GM10266 (cell line): Measurements from ENCODE around the gene PRPS1.
A peak's percentile ranks its signal among the peaks of the same experiment; 100 is the strongest.

Source experiments
- DNase-seq: peaks from one replicate; pipeline ENCODE4 v3.0.0; 2012; ENCODE audit errors: extremely low spot score
- TF ChIP-seq, protein P1 (sequence below): IDR thresholded peaks from 2 replicates; pipeline ENCODE4 v1.5.1; 2012; ENCODE audit warnings: mild to moderate bottlenecking, low read depth; ENCODE audit not compliant: control insufficient read depth, insufficient read depth; ENCODE audit errors: missing control alignments

PRPS1 gene

DNA sequence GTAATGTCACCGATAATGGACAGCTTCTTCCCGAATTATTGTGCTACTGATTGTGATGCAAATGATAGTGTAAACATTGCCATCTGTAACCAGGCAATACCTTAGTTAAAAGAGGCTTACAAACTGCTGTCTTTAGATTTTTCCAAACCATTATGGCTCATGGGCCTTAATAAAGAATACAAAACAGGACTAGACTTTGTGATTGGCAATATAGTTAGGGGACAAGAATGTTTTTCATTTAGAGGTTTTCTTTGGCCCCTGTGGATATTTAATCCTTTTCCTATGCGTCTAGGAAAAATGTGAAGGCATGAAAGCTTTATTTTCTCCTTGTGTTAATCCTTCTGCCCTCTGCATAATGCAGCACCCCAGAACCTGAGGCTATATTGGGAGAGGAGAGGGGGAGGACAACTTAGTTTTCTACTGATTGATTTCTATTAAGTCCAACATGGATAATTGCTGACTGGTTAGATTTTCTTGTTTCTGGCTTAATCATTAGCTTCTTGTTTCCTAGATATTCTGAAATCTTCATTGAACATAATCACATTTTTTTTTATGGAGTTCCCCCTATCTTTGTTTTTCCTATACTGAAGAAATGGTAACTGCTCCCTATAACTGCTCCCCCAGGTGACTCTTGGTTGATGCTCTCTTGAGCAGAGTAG, 1.9 kb downstream of the PRPS1 start:
- TF ChIP-seq, protein P1, sequence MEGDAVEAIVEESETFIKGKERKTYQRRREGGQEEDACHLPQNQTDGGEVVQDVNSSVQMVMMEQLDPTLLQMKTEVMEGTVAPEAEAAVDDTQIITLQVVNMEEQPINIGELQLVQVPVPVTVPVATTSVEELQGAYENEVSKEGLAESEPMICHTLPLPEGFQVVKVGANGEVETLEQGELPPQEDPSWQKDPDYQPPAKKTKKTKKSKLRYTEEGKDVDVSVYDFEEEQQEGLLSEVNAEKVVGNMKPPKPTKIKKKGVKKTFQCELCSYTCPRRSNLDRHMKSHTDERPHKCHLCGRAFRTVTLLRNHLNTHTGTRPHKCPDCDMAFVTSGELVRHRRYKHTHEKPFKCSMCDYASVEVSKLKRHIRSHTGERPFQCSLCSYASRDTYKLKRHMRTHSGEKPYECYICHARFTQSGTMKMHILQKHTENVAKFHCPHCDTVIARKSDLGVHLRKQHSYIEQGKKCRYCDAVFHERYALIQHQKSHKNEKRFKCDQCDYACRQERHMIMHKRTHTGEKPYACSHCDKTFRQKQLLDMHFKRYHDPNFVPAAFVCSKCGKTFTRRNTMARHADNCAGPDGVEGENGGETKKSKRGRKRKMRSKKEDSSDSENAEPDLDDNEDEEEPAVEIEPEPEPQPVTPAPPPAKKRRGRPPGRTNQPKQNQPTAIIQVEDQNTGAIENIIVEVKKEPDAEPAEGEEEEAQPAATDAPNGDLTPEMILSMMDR = no peak
- no peak for DNase-seq

DNA sequence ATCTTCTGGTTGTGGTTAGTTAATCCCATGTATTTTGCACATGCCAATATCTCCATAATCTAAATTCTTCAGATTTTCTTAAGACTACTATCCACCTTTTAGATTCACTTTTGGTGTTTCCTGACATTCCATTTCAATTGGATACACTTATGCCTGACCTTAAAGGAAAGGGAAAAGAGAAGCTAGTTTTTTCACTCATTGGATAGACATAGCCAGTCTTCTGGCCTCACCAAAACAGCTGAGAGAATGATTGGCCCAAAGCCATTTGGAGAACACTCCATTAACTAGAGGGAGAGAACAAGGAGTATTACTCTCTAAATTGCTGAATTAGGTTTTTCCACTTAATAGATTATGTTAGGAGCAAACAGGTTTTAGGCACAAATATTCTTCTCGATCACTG, 4.0 kb downstream of the PRPS1 start:
- TF ChIP-seq, protein P1 = no peak
- no peak for DNase-seq

DNA sequence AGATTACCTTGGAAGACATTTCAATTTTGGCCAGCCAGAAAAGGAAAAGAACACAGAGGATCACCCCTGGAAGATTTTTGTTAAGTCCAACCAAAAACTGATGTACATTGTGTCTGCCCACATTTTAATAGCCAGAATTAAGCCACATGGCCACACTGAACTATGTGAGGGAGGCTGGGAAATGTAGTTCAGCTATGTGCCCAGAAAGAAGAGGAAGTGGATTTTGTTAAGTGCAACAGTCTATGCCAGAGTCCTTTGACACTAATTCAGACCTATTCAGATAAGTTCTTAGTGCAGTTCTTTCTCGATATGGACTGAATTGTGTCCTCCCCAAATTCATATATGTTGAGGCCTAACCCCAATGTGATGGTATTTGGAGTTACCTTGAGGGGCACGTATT, 18.4 kb downstream of the PRPS1 start:
- DNase-seq = no peak
- TF ChIP-seq, protein P1 = no peak

DNA sequence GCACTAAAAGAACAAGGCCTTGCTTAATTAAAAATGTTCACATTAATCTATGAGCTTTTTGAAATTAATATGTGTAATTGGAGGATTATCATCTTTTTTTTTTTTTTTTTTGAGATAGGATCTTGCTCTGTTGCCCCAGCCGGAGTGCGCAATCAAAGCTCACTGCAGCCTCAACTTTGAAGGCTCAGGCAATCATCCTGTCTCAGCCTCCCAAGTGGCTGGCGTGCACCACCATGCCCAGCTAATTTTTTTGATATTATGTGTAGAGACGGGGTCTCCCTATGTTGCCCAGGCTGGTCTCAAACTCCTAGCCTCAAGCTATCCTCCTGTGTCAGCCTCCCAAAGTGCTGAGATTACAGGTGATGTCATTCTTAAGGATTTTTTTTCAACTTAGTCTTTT, 20.0 kb downstream of the PRPS1 start:
- DNase-seq = no peak
- TF ChIP-seq, protein P1 = no peak

DNA sequence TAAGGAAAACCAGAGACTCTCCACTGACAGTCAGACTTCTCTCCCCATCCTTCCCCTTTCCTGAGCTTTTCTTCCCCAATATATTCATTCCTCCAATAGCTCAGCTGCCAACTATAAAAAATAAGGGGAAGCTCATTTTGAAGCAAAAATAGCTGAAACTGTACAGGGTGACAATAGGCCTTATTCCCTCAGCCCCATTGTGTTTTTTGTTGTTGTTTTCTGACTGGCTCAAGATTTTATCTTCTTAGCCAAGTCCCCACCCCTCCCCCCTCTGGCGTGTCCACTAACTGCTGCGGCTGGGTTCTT, 26.2 kb downstream of the PRPS1 start:
- no peak for DNase-seq
- TF ChIP-seq, protein P1 = no peak

DNA sequence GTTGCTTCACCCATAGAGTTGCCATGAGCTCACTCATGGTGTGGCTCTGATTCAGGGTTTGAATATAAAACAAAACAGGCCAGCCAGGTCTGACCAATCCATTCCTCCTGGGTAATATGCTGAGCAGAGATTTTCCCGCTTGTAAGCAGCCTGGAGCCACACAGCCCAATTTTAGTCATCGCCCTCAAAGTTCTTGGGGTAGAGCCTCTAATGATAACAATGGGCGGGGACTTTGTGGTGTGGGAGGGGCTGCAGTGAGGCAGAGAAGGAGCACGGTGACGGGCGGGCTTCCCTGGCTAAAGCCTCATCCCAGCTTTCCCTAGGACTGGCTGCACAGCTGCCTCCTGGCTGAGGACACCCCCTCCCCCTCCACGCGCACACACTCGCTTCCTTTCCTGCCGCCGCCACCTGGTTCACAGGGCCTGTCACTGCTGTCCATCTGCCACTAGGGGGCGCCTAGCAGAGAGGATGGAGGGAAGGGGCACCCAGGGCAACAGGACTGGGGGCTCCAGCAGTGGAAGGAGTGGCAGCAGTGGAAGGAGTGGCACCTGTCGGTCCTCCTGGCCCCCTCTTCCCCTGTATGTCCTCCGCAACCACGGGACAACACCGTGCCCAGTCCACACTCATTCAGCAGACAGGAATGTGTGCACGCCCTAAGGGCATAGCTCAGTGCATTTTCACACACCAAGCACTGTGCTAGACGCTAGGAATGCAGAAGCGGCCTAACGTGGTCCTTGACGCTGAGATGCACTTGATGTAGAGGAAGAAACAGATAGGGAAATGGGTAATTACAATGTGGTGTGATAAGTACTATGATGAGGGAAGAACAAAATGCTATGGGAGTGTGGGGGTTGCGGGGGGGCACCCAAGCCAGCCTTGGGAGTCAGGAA, 26.8 kb downstream of the PRPS1 start:
- peak; percentile 17 for DNase-seq
- TF ChIP-seq, protein P1 = peak; percentile 80

DNA sequence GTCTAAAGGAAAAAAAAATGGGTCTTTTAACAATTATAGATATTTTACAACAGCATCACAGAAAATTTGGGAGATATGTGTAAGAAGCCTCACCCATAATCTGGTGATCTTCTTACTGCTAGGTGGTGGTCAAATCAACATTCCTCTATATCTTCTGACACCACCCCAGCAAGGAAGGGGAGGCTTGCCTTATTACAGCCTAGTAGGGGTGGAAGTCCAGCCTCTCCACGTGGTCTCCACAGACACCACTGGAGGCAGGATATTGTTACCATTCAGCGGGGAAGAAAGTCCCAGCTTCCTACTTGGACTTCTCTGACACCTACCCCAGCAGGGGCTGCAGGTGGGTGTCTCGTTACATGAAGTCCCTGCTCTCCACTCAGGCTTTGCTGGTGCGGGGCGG, 28.7 kb downstream of the PRPS1 start:
- TF ChIP-seq, protein P1 = no peak
- DNase-seq = no peak
